HG02981 (cell line): ENCODE data around the gene PRDX1.
"Not testable (repeated sequence)": the region's sequence is repeated elsewhere in the genome, so short reads cannot be mapped to it uniquely, and the experiment has no call there.

Experiments
- ATAC-seq: cut with Tn5 transposase; IDR thresholded peaks from one replicate; pipeline ENCODE4 v1.9.1; 2021; ENCODE audit warnings: mild to moderate bottlenecking, moderate library complexity; ENCODE audit not compliant: unreplicated experiment

PRDX1 gene

DNA sequence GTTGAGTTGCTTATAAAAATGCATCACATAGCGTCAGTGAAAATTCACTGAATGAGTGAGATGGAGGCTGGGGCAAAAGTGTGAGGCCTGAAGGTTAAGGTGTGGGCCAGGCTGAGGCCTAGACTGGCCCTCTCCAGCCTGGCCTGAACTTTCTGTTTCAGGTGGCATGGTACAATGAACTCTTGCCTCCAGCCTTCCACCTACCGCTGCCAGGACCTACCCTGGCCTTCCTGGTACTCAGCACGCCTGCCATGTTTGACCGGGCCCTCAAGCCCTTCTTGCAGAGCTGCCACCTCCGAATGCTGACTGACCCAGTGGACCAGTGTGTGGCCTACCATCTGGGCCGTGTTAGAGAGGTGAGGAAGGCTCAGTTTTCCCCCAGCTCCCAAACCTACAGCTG lies 14.5 kb downstream of the PRDX1 start:
- no peak for ATAC-seq

DNA sequence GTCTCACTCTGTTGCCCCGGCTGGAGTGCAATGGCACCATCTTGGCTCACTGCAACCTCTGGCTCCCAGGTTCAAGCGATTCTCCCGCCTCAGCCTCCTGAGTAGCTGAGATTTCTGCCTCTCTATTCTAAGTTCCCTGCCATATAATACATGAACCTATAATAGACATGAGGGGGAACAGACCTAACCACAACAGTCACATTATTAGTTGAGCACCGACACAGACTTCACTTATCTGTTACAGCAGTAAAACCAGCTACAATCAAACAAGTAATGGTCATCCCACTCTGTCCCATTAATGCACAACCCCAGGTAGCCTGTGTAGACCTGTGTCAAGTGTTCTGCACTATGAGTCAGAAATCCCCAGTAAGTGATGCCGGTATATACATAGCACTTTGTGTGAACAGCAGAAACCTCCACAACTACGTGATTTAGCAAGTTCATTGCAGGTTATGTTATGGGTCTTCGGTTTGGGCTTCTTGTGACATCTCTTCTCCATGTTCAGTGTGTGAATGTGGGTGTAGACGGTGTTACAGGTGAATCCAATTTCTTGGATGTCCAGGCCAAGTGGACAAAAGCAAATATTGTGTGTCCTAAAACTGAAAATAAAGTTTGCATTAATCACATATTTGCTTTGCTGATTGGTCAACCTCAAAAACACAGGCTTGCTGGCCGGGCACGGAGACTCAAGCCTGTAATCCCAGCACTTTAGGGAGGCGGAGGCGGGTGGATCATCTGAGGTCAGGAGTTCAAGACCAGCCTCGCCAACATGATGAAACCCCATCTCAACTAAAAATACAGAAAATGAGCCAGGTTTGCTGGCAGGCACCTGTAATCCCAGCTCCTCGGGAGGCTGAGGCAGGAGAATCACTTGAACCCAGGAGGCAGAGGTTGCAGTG lies 18.0 kb downstream of the PRDX1 start:
- ATAC-seq, result no peak

DNA sequence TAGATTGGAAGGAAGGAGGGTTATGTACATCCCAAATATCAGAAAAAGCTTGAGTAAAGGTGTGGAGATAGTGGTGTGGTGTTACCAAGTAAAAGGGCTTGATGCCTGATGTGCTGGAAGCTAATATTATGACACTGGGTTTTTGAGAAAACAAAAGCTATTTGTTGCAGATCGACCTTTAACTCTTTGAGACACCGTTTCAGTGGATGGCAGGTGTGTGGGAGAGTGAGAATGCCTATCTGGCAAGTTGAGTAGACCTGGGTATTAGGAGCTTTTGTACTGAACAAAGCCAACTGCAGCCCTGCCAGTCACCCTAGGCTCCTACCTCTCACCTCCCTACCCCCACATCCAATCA lies 20.2 kb downstream of the PRDX1 start:
- ATAC-seq, result no peak

DNA sequence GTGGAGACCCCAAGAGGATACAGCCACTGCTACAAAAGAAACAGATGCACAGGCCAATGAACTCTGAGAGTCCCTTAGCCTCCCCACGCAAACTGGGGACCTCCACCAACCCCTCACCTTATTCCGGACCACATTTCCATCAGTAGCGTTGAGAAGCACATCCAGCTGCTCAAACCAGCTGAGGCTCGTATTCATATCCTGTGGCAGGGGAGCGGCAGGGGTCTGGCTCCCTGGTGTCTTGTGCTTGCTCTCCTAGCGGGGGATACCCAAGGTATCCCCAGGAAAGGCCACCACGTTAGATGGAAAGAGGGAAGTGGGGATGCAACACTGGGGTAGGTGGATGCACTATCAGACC lies 22.3 kb downstream of the PRDX1 start:
- no peak for ATAC-seq

DNA sequence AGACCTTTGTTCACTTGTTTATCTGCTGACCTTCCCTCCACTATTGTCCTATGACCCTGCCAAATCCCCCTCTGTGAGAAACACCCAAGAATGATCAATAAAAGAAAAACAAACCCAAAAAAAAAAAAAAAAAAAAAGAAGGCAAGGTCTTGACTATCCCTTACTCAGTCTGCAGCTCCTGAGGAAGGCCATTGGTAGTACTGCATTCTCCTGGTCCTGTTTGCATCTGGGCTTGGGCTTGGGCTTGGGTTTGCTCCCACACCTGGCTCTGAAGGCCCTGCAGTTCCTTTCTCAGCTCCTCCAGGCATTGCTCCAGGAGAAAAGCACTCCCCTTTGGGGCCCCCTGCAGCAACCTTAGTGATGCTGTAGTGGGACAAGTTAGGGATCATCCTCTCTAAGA lies 23.4 kb downstream of the PRDX1 start:
- ATAC-seq, result no peak

DNA sequence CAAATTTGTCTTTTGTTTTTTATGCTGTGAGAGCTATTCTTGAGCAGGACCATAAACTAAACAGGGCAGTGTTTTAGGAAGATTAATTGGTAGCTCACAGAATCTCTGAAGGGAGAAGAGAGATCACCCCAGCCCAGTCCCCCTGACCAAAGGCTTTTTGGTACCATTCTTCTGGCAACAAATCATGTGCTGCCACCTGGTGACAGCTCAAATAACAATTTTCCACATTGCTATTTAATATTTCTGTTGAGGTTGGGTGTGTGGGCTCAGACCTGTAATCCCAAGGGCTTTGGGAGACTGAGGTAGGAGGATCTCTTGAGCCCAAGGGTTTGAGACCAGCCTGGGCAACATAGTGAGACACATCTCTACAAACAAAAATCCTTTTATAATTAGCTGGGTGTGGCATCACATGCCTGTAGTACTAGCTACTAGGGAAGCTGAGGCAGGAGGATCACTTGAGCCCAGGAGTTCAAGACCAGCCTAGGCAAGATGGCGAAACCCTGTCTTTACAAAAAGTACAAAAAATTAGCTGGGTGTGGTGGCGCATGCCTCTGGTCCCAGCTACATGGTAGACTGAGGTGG lies 28.5 kb downstream of the PRDX1 start:
- no peak for ATAC-seq

DNA sequence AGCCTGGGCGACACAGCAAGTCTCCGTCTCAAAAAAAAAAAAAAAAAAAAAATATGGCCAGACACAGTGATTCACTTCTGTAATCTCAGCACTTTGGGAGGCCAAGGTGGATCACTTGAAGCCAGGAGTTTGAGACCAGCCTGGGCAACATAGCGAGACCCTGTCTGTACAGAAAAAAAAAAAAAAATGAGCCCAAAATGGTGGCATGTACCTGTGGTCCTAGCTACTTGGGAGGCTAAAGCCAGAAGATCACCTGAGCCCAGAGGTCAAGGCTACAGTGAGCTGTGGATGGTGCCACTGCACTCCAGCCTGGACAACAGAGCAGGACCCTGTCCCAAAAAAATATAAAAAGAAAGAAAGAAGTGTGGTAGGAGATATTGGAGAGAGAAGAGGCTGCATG lies 29.0 kb downstream of the PRDX1 start:
- no peak for ATAC-seq

DNA sequence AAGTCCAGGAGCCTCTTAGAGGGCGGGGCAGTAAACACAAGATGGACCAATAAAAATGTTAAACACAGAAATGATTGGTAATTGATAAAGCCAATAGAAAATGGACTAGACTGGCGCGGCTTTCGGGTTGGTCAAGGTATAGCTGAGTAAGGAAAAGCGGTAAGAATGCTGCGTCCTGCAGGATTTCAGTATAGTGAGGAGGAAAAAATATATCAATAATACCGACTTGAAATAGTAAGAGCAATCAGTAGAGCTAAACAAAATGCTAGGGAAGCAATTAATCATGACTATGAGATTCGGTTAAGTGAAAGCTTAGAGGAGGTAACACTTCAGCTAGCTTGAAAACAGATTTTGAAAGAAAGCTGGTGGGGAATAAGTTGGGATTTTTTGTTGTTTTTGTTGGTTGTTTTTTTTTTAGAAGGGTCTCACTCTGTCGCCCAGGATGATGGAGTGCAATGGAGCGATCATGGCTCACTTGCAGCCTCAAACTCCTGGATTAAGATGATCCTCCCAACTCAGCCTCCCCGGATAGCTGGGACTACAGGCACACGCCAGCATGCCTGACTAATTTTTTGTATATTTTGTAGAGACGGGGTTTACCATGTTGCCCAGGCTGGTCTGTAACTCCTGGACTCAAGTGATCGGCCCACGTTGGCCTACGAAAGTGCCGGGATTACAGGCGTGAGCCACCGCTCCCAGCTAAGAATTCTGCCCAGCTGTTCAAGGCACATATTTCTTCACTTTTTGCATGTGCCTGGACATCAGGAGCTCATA lies 30.0 kb downstream of the PRDX1 start:
- no peak for ATAC-seq

DNA sequence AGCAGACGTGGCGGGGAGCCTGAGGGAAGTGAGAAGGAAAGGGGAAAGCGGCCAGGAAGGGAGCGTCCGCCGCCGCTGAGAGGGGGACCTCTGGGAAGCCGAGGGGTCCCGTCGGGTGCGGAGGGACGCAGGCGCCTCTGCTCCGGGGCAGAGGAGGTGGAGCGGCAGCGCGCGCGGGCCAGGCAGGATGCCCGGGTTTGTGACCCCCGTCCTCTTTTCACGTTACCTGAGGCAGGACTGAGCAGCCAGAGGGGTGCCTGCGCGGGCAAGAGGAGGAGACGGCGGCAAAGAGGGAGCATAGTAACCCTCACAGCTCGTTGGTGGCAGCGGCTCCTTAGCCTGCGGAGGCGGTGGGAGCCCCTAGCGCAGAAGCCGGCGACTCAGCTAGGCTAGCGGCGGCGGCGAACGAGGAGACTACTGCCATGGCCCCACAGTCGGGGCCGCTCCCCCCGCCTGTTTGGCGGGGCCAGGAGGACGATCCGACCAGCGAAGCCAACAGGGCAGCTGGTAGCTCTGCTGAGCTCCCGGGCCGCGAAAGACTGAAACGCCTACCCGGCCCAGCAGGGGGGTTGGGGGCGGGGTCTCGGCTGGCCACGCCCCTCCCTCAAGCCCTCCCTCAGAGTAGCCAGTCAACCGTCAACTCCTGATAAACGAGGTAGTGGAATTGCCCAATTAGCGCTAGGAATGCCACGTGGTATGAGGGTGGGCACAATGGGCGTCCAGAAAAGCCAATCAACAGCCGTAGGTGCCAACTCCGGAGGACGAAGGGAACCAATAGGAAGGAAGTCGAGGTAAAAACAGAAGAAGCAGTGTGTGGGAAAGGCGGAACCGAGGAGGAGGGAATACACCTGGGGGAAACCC lies 30.8 kb downstream of the PRDX1 start, which contains the start of gene TESK2:
TESK2 (minus strand) TSS at position 538 of the 861 bp plus-strand sequence. CDS start 33,378 bp downstream, outside the sequence.
- peak; percentile 93 for ATAC-seq

DNA sequence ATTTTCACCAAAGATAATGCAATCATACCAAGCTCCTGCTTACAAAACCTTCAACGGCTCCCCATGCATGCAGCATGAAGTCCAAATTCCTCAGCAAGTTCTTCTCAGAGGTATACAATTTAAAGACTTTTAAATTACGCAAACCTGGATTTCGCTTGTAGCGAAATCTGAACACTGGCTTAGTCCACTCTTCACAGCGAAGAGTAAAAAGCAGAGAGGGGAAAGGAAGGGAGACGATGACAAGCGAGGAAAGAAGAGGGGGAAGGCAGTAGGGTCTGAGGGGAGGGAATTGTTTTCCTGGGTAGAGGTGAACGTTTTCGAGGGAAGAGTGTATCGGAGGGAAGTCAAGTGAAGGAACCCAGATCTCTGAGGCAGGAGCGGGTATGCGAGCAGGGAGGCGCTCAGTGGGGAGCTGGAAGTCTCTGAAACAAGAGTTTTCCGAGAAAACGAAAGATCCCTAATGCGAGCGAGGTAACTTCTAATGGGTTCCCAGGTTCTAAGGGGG lies 31.5 kb downstream of the PRDX1 start:
- ATAC-seq, result no peak

DNA sequence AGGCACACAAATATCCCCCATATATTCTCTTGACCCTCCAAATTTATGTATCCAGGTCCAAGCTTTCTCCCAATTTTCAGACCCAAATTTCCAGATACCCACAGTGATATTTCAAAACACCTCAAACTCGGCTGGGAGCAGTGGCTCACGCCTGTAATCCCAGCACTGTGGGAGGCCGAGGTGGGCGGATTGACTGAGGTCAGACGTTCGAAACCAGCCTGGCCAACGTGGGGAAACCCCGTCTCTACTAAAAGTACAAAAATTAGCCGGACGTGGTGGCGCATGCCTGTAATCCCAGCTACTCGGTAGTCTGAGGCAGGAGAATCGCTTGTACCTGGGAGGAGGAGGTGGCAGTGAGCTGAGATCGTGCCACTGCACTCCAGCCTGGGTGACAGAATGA lies 32.3 kb downstream of the PRDX1 start:
- ATAC-seq, result not testable (repeated sequence)

DNA sequence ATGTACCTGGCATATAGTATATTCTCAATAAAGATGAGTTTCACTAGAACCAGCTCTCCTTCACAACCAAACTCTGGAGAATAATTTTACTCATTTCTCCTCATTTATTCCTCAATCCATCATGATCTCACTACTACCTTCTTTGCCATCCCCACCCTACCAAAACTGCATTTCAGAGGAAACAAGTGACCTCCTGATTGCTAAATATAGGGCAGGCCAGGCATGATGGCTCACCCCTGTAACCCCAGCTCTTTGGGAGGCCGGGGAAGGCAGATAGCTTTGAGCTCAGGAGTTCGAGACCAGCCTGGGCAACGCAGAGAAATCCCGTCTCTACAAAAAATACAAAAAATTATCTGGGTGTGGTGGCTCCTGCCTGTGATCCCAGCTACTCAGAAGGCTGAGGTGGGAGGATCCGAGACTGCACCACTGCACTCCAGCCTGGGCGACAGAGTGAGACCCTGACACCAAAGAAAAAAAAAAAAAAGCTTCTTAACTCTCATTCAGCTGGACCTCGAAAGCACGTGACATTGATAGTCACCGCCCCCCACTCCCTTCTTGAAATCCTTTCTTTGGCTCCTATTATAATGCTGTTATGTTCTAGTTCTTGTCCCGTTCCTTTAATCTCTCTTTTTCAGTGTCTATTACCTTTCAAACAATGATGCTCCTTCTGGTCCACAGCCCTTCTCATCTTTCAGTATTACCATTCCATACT lies 32.9 kb downstream of the PRDX1 start:
- no peak for ATAC-seq

DNA sequence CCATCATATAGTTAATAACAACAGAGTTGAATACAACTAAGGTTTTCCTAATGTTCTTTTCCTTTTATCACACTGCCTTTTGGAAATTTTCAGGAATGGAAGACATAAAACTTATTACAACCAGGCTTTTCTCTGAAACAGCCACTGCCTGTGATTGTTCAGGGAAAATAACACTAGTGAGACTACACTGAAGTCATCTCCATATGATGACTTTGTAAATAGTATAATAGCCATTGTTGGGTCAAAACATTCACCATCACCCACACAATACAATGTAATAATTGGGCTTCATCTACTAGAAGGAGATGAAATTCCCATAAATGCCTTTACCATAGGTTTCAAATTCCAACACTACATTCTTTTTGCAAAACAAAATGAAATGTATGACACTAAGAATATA lies 35.7 kb downstream of the PRDX1 start:
- no peak for ATAC-seq

DNA sequence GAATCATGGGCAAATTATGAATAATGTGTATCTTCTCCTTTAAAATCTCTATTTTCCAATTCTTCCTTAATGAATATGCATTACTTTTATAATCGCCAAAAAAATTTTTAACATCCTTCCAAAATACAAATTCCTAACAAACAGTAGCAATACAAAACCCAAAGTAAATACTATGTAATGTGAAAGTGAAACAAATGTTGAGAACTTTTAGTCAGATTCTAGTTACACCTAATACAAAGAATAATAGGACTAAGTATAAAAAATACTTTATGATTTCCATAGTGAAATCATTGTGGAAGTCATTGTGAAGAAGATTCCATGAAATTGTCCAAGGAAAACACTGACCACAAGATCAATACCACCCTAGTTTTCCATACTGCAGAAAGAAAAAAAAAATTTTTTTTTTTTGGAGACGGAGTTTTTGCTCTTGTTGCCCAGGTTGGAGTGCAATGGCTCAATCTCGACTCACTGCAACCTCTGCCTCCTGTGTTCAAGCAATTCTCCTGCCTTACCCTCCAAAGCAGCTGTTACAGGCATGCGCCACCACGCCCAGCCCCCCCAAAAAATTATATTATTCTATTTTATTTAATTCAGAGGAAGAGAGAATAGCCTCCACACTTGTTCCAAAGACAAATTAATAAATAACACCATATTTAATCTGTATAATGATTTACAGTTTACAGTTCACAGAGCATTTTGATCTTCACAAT lies 42.5 kb downstream of the PRDX1 start:
- ATAC-seq, result no peak

DNA sequence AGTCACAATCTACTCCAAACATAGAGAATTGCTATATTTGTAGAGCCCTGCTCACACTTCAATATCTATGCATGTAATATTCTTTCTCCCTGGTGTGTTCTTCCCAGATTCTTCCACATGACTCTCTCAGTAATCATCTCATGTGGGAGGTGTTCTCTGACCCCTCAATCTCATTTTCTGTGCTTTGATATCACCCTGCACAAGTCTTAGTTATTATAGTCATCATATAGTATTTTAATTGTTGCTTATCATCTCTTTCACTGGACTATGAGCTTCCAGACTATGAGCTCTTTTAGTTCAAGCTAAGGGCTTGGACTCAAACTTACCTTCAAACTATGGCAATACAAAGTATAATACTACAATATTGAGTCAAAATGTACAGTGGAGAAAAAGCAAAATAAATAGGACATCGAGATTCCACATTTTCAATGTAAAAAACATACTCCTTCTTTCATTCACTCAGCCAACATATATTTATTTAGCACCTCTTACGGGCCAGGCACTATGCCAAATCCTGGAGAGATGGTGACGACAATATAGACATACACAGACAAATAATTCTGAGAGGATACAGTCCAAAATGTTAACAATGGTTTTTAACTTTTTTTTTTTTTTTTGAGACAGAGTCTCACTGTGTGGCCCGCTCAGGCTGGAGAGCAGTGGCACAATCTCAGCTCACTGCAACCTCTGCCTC lies 43.4 kb downstream of the PRDX1 start:
- no peak for ATAC-seq

DNA sequence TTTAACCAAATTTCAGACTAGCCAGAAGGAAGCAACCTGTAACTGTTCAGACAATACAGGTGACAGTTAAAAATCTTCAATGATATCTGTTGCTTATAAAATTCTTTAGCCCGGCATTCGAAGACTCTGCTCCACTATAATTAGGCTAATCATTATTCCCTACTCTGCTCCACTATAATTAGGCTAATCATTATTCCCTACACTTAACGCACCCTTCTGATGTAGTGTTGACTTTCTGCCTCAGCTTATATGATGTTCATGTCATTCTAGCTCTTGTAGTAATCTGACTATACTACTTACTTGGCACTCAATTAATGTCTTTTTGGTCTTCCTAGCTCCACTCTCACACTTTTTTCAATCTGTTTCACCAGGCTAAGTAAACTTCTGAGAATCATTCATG lies 44.0 kb downstream of the PRDX1 start:
- no peak for ATAC-seq

DNA sequence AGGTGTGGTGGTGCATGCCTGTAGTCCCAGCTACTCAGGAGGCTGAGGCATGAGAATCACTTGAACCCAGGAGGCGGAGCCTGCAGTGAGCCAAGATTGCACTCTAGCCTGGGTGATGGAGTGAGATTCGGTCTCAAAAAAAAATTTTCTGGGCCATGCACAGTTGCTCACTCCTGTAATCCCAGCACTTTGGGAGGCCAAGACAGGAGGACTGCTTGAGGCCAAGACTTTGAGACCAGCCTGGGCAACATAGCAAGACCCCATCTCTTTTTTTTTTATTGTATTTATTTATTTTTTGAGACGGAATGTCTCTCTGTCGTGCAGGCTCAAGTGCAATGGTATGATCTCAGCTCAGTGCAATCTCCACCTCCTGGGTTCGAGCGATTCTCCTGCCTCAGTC lies 47.5 kb downstream of the PRDX1 start:
- ATAC-seq, result not testable (repeated sequence)

DNA sequence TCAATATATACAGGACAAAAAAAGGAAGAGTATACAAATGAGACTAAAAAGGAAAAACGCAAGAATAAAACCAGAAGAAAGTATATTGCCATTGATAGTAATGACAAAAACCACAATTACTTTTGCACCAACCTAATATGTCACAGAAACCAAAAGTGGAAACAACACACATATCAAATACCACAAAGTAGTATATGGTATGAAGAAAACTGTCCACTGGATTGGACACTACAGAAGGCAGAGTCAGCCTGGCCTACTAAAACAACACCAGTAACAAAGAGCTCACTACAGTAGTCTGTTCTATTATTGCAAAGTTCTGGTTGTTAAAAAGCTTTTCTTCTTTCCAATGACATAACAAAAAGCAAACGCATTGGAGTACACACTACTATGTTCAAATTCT lies 48.4 kb downstream of the PRDX1 start:
- no peak for ATAC-seq

DNA sequence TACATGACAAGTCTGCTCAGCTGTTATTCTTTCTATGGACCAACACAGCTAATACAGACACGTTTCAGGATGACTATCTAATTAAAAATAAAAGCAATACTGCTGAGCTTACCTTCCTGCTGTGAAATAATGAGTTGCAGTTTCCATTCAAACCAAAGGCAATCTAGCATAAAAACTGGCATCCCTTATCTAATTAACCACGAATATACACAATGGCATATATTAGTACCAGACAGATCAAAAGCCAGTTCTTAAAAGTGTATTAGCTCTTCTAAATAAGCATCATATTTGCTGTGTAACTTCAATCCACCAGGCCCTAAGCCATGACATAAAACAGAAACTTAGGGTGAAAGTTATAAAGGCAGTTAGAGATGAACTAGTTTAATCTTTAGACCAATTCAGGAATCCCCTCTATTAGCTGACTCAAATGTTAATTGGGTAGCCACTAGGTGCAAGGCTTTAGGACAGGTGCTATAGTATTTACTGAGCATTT lies 51.3 kb downstream of the PRDX1 start:
- peak; percentile 41 for ATAC-seq
